Astrocyte of the hippocampus (primary cell): ENCODE measurements around the gene TIMD4.

ENCODE experiments used
- DNase-seq: peaks from one replicate; pipeline ENCODE4 v3.0.0; 2011; ENCODE audit warnings: low read depth, low spot score

Gene TIMD4

DNA sequence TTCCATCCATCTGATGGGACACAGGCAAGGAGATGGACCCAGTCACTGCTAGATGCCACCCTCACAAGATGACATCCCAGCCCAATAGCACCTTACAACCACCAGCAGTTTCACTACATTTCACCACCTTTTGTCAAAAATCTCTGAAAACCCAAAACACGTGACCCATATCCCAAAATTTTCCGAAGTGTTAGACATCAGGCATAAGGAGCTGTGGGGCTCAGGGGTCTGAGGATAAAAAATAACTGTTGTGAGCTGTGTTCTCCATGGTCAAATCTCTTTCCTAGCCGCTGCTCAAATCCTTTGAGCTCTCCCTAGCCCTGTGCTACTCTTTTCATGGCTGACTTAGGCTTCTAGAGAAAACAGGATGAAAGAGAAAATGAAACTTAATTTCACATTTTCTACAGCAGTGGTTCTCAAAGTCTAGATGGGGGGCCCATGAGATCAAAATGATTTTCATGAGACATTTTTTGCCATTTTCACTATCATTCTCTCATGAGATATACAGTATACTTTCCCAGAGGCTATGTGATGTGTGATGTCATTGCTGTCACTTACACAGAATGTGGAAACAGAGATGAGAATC, 40.7 kb downstream of the TIMD4 start:
- DNase-seq = no peak

DNA sequence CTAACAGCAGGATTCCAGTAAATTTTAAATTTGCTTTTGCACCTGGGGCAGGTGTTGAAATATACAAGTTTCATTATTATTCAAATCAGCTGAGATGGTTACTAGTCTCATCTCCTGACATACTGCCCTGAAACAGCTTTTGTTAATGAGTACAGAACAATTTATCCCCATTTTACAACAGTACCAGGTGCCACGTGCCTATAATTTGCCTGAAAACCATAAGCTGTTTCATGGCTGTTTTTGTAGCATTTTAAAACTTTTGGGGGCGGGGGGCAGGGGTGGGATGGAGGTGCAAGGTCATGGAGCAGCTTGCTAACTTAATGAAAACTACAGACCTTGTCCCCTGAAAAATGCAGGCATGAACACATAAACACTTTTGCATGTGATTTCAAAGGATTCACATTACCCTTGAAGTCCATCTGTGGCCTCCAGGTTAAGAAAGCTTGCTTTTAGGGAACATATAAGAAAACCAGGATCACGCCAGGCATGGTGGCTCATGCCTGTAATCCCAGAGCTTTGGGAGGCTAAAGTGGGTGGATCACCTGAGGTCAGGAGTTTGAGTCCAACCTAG, 42.1 kb downstream of the TIMD4 start:
- DNase-seq = no peak

DNA sequence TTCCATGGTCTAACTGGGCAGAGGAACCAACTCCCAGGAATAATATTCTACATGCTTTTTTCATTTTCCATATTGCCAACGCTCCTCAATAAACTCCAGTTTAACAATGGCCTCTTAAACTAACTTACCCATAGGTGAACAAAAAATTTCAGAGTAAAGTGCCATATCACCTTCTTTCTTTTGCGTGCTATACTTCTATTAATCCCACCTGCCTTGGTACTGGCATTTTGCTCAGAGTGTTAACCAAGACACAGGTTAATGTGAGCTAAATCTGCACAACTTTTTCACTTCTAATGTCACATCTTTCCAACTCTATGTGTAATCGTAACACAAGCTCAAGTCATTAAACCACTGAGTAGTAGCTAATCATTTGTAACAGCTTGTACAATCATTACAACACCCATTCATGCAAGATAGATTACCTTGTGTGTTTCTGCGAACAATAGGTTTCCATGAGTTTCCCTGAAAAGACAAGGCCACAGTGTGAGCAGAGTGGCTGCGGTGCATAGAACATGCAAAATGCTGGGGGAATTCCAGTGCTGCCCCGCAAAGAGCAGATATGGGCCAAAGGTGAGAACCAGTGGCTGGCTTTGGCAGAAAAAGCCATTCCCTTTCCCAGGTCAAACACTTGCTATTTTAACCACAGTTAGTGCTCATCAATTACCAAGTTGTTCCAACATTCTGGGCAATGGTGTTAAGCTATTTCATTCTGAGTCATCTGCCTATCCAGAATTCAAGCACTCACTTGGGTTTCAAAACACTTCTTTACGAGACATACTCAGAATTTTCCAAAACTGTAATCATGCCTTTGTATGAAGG, 42.8 kb downstream of the TIMD4 start:
- peak; percentile 2 for DNase-seq

DNA sequence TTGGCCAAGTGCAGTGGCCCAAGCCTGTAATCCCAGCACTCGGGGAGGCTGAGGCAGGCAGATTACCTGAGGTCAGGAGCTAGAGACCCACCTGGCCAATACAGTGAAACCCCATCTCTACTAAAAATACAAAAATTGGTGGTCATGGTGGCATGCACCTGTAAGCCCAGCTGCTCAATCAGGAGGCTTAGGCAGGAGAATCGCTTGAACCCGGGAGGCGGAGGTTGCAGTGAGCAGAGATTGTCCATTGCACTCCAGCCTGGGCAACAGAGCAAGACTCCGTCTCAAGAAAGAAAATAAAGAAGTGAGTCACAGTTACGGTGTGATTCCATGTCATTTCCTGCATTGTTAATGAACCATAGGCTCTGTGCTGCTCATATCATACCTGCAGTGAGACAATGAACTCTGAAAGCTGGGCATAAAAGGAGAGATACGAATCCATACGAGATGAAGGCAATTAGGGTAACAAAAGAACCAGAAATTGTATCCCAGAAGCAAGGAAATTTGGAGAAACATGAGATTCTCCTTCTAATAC, 44.6 kb downstream of the TIMD4 start:
- no peak for DNase-seq

- no peak for DNase-seq
Observed at GRCh38 chr5:156914371-156914737, 48.7 kb downstream of the TIMD4 start.

DNA sequence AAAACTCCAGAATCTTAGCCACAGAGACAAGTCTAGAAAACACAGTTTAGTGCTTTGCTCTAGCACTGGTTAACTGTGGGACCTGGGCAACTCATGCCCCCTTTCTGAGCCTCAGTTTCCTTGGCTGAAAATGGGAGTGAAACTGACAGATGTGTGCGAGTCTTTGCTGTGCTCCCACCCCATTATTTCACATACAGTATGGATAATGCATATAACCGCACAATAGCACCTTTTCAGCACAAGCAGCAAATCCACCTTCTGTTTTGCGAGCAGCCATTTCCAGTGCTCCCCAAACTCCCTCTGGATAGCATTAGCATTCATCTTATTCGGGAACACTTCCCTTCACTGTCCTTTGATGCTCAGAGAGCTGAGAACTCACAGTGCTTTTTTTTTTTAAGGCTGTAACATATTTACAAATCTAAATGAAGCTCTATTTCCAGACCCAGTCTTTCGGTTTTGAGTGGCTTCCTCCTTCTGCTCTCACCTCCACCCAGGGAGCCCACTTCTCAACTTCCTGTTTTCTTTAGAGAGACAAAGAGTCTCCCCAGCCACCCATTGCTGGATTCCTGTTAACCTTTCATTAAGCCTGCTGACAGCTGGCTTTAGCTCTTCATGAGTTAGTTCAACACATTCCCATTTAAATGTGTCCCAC, 49.2 kb downstream of the TIMD4 start:
- DNase-seq = no peak

GRCh38 chr5:156913355-156913718, 49.7 kb downstream of the TIMD4 start:
- no peak for DNase-seq

- DNase-seq = no peak
Observed at GRCh38 chr5:156912869-156913268, 50.2 kb downstream of the TIMD4 start.

GRCh38 chr5:156909180-156909579, 53.8 kb downstream of the TIMD4 start:
- DNase-seq = no peak

GRCh38 chr5:156907667-156908066, 55.4 kb downstream of the TIMD4 start:
- DNase-seq = no peak

- no peak for DNase-seq
Observed at GRCh38 chr5:156906807-156907206, 56.2 kb downstream of the TIMD4 start.

GRCh38 chr5:156896546-156896945, 66.5 kb downstream of the TIMD4 start:
- DNase-seq = no peak

DNA sequence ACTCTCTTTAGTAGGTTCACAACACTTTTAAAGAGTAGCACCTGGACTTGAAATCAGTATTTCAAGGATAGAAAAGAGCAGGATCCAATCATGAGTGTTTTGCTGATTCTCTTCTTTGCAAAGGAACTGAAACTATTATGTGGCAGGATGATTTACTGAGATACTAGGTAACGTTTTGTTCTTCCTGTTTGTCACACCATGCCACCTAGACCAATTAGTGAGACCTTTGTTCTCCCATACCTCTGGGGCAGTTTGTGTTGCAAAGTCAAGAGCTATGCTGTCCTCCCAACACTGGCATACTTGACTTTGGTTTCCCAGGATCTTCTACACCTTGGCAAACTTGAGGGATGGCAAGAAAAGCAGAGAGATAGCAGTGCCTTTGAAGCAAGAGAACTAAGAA, 69.5 kb downstream of the TIMD4 start:
- no peak for DNase-seq

DNA sequence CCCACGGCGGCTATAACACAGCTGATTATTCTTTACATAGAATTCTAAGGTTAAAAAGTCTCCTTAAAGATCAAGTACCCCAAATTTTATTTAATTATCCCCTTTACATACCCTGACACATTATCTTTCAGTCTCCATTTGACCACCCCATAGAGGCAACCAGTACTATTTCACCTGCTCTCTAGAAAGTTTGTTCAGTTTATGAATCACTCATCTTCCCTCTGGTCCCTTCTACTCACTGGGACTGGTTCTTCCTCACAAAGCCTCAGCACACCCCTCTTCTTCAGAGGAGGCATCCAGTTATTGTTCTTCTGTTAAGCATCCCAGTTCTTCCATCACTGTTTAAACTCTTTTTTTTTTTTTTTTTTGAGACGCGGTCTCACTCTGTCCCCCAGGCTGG, 70.2 kb downstream of the TIMD4 start:
- DNase-seq = no peak

DNA sequence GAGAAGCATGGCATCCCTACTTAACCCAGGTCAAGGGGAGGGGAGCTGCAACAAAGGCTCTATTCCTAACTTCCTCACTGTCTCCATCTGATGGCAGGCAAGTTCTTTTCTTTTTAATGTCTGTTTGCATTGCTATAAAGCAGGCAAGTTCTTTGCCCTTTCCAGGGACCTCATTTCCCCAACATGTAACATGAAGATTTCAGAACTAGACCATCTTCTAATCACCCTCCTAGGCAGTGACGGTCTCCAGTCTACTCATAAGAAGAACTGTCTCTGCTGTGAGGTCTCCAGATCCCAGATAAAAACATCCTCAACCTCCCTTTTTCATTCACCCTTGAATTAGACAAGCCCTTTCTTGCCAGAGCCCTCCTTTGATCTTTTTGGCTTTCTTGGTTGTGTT, 70.8 kb downstream of the TIMD4 start:
- DNase-seq = no peak

- no peak for DNase-seq
Observed at GRCh38 chr5:156888520-156888919, 74.5 kb downstream of the TIMD4 start.

DNA sequence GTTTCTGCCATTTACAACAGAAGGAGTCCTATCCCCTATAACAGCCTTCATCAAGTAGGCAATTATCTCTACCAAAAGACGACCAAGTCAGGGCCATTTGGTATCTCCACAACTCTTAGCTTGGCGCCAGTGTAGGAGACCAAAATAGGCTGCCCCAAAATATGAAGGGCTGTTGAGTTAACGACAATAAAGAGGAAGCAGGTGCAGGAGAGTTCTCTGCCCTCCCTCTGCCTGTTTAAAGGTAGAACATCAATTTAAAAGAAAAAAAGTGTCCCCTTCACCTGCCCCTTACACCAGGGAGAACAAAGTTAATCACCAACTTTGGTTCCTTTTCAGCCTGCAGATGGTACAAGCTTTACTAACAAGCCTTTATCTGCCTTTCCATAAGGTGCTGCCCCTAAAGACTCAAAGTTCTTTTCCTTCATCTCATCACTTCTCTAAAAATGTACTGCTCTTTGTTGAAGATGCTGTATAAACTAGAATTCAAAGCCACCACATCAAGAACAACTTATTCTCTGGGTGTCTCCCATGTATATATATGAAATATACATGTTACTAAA, 79.6 kb downstream of the TIMD4 start:
- no peak for DNase-seq

GRCh38 chr5:156879665-156880285, 83.3 kb downstream of the TIMD4 start:
- DNase-seq = no peak

DNA sequence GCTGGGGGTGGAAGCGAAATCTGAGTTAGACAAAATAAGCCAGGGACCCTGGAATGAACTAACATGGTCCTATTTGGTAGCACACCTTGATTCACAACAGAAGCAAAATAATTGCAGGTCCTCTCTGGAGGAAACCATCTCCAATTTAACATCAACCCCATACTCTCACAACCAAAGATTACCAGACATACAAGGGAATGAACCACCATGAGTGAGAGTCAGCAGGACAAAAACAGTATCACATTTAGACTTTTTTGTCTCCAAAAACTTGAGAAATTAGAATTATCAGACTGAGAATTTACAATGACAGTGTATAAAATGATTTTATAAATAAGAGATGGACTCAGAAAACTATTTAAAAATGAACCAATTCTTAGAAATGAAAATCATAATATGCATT, 91.8 kb downstream of the TIMD4 start:
- no peak for DNase-seq

DNA sequence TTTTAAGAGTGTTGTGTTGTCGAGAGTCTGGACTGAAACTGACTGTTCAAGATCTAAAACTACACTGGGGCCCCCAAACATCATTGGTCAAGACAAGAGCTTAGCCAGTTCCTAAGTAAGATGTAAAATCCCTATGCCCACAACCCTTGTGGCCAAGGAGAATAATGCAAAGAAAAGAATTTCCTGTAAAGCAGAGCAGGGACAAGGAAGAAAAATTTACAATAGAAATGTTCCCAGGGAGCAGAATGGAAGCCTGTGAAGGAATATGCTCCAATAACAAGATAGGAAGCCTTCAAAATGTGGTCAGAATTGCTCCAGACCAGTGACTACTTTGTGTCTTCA, 92.6 kb downstream of the TIMD4 start:
- DNase-seq = no peak
